ENCODE results near the gene PAN3. TPM values are rescaled to one million over a fixed set of nuclear protein-coding genes. Genes with fewer than 3 reads are reported as not detected.
A peak's percentile ranks its signal among the peaks of the same experiment; 100 is the strongest.

PAN3 gene
- total RNA-seq, 1 experiment from 2014 or later, result 37.5 TPM

- intact Hi-C loops (cut with micrococcal nuclease; ENCODE audit: unreplicated experiment), result no loop called here
- TF ChIP-seq, protein P1, sequence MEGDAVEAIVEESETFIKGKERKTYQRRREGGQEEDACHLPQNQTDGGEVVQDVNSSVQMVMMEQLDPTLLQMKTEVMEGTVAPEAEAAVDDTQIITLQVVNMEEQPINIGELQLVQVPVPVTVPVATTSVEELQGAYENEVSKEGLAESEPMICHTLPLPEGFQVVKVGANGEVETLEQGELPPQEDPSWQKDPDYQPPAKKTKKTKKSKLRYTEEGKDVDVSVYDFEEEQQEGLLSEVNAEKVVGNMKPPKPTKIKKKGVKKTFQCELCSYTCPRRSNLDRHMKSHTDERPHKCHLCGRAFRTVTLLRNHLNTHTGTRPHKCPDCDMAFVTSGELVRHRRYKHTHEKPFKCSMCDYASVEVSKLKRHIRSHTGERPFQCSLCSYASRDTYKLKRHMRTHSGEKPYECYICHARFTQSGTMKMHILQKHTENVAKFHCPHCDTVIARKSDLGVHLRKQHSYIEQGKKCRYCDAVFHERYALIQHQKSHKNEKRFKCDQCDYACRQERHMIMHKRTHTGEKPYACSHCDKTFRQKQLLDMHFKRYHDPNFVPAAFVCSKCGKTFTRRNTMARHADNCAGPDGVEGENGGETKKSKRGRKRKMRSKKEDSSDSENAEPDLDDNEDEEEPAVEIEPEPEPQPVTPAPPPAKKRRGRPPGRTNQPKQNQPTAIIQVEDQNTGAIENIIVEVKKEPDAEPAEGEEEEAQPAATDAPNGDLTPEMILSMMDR (IDR thresholded peaks at IDR 0.05; ENCODE audit: insufficient read depth in 1 of 2, low read depth in 1 of 2, low read length in 1 of 2, severe bottlenecking in 1 of 2, unreplicated experiment in 1 of 2), result no peak
- Mint-ChIP-seq H3K27ac (ENCODE audit: unreplicated experiment) (no peak overlapping the region), H3K36me3 (ENCODE audit: insufficient read depth, unreplicated experiment) (no peaks in the 10 kb centered on the region), H3K4me1 (ENCODE audit: low read depth, unreplicated experiment) (no peaks in the 10 kb centered on the region), H3K9me3 (ENCODE audit: unreplicated experiment) (no peaks in the 10 kb centered on the region), H3K4me3 (ENCODE audit: unreplicated experiment) (no peak overlapping the region), H3K27me3 (ENCODE audit: insufficient read depth, unreplicated experiment) (no peaks in the 10 kb centered on the region)
- BruUV-seq (replicated peaks), result no TSS peak
- DNase-seq, result peak in 1 of 2 experiments; percentile 13
- Histone ChIP-seq H3K36me3 (ENCODE audit: control insufficient read depth, insufficient read depth, low read length) (no peaks in the 10 kb centered on the region), H3K27me3 (replicated peaks; ENCODE audit: control insufficient read depth, insufficient read depth, low read length) (no peaks in the 10 kb centered on the region), H3K4me3 (ENCODE audit: low read depth, low read length) (no peak overlapping the region), H3K9me3 (no peaks in the 10 kb centered on the region), H3K4me1 (no peaks in the 10 kb centered on the region)
- CTCF ChIA-PET, result interaction anchor here (0.6 kb wide), 1 partner anchor 132 kb away, joined by 4 read pairs; no protein-coding TSS in a partner anchor
- POLR2A ChIA-PET, result no interaction called here
Measured at GRCh38 chr13:28117689-28118377, 20.5 kb upstream of the PAN3 start.

- Mint-ChIP-seq H3K36me3 (ENCODE audit: insufficient read depth, unreplicated experiment) (no peaks in the 10 kb centered on the region), H3K27me3 (ENCODE audit: insufficient read depth, unreplicated experiment) (no peaks in the 10 kb centered on the region), H3K4me1 (ENCODE audit: low read depth, unreplicated experiment) (no peaks in the 10 kb centered on the region), H3K9me3 (ENCODE audit: unreplicated experiment) (no peaks in the 10 kb centered on the region), H3K27ac (ENCODE audit: unreplicated experiment) (no peak overlapping the region), H3K4me3 (ENCODE audit: unreplicated experiment) (no peak overlapping the region)
- no peaks in the 10 kb centered on the region for H3K27me3 ChIP-seq (replicated peaks; ENCODE audit: control insufficient read depth, insufficient read depth, low read length)
- no peaks in the 10 kb centered on the region for H3K9me3 ChIP-seq
- no peak overlapping the region for H3K4me3 ChIP-seq (ENCODE audit: low read depth, low read length)
- TF ChIP-seq, protein P1 (IDR thresholded peaks at IDR 0.05; ENCODE audit: insufficient read depth in 1 of 2, low read depth in 1 of 2, low read length in 1 of 2, severe bottlenecking in 1 of 2, unreplicated experiment in 1 of 2), result no peak
- BruUV-seq (replicated peaks), result no TSS peak
- intact Hi-C loops (cut with micrococcal nuclease; ENCODE audit: unreplicated experiment), result no loop called here
- ChIA-PET CTCF (no interaction called here), POLR2A (no interaction called here)
- no peaks in the 10 kb centered on the region for H3K36me3 ChIP-seq (ENCODE audit: control insufficient read depth, insufficient read depth, low read length)
- no peaks in the 10 kb centered on the region for H3K4me1 ChIP-seq
- DNase-seq, result no peak
Measured at GRCh38 chr13:28120317-28120716, 18.0 kb upstream of the PAN3 start.

DNA sequence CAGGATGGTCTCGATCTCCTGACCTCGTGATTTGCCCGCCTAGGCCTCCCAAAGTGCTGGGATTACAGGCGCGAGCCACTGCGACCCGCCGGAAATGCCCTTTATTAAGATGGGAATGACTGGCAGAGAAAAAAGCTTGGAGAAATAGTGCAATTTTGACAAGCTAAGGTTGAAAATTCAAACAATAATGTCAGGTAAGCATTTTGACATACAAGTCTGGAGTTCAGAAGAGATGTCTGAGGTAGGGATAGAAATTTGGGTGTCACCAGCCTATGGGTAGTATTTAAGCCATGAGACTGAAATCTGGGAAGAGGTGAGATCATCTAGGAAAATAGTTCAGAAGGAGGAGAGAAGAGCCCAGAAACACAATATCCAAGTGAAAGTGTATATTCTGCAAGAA, 17.1 kb upstream of the PAN3 start:
- Histone ChIP-seq H3K9me3 (no peaks in the 10 kb centered on the region), H3K27me3 (replicated peaks; ENCODE audit: control insufficient read depth, insufficient read depth, low read length) (no peaks in the 10 kb centered on the region), H3K4me1 (no peaks in the 10 kb centered on the region), H3K36me3 (ENCODE audit: control insufficient read depth, insufficient read depth, low read length) (no peaks in the 10 kb centered on the region), H3K4me3 (ENCODE audit: low read depth, low read length) (no peak overlapping the region)
- POLR2A ChIA-PET, result no interaction called here
- H3K4me3 Mint-ChIP-seq (ENCODE audit: unreplicated experiment), result no peak overlapping the region
- no peak for DNase-seq
- no peaks in the 10 kb centered on the region for H3K9me3 Mint-ChIP-seq (ENCODE audit: unreplicated experiment)
- no TSS peak for BruUV-seq (replicated peaks)
- H3K27me3 Mint-ChIP-seq (ENCODE audit: insufficient read depth, unreplicated experiment), result no peaks in the 10 kb centered on the region
- CTCF ChIA-PET, result no interaction called here
- TF ChIP-seq, protein P1 (IDR thresholded peaks at IDR 0.05; ENCODE audit: insufficient read depth in 1 of 2, low read depth in 1 of 2, low read length in 1 of 2, severe bottlenecking in 1 of 2, unreplicated experiment in 1 of 2), result no peak
- intact Hi-C loops (cut with micrococcal nuclease; ENCODE audit: unreplicated experiment), result no loop called here
- H3K4me1 Mint-ChIP-seq (ENCODE audit: low read depth, unreplicated experiment), result no peaks in the 10 kb centered on the region
- no peaks in the 10 kb centered on the region for H3K36me3 Mint-ChIP-seq (ENCODE audit: insufficient read depth, unreplicated experiment)
- H3K27ac Mint-ChIP-seq (ENCODE audit: unreplicated experiment), result no peak overlapping the region
